ENCODE measurements around the gene RIOX2. TPM values are rescaled to one million over a fixed set of nuclear protein-coding genes. Genes with fewer than 3 reads are reported as not detected.
A peak's percentile ranks its signal among the peaks of the same experiment; 100 is the strongest.

The RIOX2 gene
- total and polyA plus RNA-seq, 2 donors (not counting 1 experiment from before 2014, with no cell fraction given): 18.5 to 23.6 TPM

- no peak for DNase-seq
- no peaks in the 10 kb centered on the region for H3K79me2 ChIP-seq (ENCODE audit: control insufficient read depth, insufficient read depth, low read length)
- peaks cover 24% of the 10 kb centered on the region for H3K4me1 Mint-ChIP-seq
- H2AFZ ChIP-seq (ENCODE audit: insufficient read depth, low read depth, low read length, poor library complexity, severe bottlenecking): no peak overlapping the region
- H3K4me1 ChIP-seq (ENCODE audit: control insufficient read depth in 2 of 2, insufficient read depth in 2 of 2, low read length in 2 of 2): peaks cover 8 to 18% of the 10 kb centered on the region in 2 donors
- H3K27ac Mint-ChIP-seq: no peak overlapping the region
- H3K9ac ChIP-seq (ENCODE audit: low read length): no peak overlapping the region
- intact Hi-C loops (cut with micrococcal nuclease): loop anchor here (5.0 kb wide), 1 partner anchor 93 kb away; no protein-coding TSS in a partner anchor
- ChIA-PET CTCF (no interaction called here), POLR2A (no interaction called here)
- no peak overlapping the region for H3K4me2 ChIP-seq (replicated peaks; ENCODE audit: low read depth, low read length, poor library complexity, severe bottlenecking)
- no CpG with 5 or more reads among the region's 2 CpGs for WGBS (ENCODE audit: insufficient coverage)
- no peak overlapping the region for H3K4me3 Mint-ChIP-seq
- no peaks in the 10 kb centered on the region for H4K20me1 ChIP-seq (ENCODE audit: control insufficient read depth, insufficient read depth, low read length, poor library complexity, severe bottlenecking)
- no peaks in the 10 kb centered on the region for H3K27me3 ChIP-seq (replicated peaks in 1 of 4; ENCODE audit: control extremely low read depth in 1 of 4, control insufficient read depth in 3 of 4, insufficient read depth in 4 of 4, low read length in 3 of 4)
- H3K9me3 ChIP-seq (ENCODE audit: control extremely low read depth in 1 of 3, control insufficient read depth in 2 of 3, insufficient read depth in 1 of 3, low read length in 2 of 3): no peaks in the 10 kb centered on the region
- no peak for TF ChIP-seq CTCF (IDR thresholded peaks at IDR 0.05)
- no peak for TF ChIP-seq EZH2 (IDR thresholded peaks at IDR 0.05; ENCODE audit: borderline replicate concordance, insufficient read depth, low read depth, low read length, poor library complexity, severe bottlenecking)
- H3K4me3 ChIP-seq (ENCODE audit: control extremely low read depth in 1 of 5, extremely low read depth in 1 of 5, insufficient read depth in 1 of 5, low read depth in 2 of 5, low read length in 4 of 5): no peak overlapping the region
- H3K36me3 ChIP-seq (replicated peaks in 1 of 2; ENCODE audit: control extremely low read depth in 1 of 2, control insufficient read depth in 1 of 2, extremely low read depth in 1 of 2, insufficient read depth in 2 of 2, low read length in 1 of 2): no peaks in the 10 kb centered on the region
- H3K9me3 Mint-ChIP-seq (ENCODE audit: insufficient read depth): no peaks in the 10 kb centered on the region
- no peak for ATAC-seq (ENCODE audit: low read depth)
- no peak overlapping the region for H3K27ac ChIP-seq (ENCODE audit: low read length in 2 of 2)
- H3K27me3 Mint-ChIP-seq: peaks cover 12% of the 10 kb centered on the region
Measured at GRCh38 chr3:98005438-98005837, 33.2 kb upstream of the RIOX2 start.

GRCh38 chr3:98004721-98005120 lies 32.5 kb upstream of the RIOX2 start:
- WGBS (ENCODE audit: insufficient coverage): no CpG with 5 or more reads among the region's 3 CpGs
- Histone ChIP-seq H3K9ac (ENCODE audit: low read length) (peak overlapping the region; percentile 2), H3K4me3 (ENCODE audit: control extremely low read depth in 1 of 5, extremely low read depth in 1 of 5, insufficient read depth in 1 of 5, low read depth in 2 of 5, low read length in 4 of 5) (no peak overlapping the region), H4K20me1 (ENCODE audit: control insufficient read depth, insufficient read depth, low read length, poor library complexity, severe bottlenecking) (no peaks in the 10 kb centered on the region), H3K4me1 (ENCODE audit: control insufficient read depth in 2 of 2, insufficient read depth in 2 of 2, low read length in 2 of 2) (peaks cover 8 to 18% of the 10 kb centered on the region in 2 donors), H3K4me2 (replicated peaks; ENCODE audit: low read depth, low read length, poor library complexity, severe bottlenecking) (peak overlapping the region; percentile 25), H3K27me3 (replicated peaks in 1 of 4; ENCODE audit: control extremely low read depth in 1 of 4, control insufficient read depth in 3 of 4, insufficient read depth in 4 of 4, low read length in 3 of 4) (no peaks in the 10 kb centered on the region), H3K79me2 (ENCODE audit: control insufficient read depth, insufficient read depth, low read length) (no peaks in the 10 kb centered on the region), H3K27ac (ENCODE audit: low read length in 2 of 2) (peak overlapping the region; percentile 8 to 66), H3K36me3 (replicated peaks in 1 of 2; ENCODE audit: control extremely low read depth in 1 of 2, control insufficient read depth in 1 of 2, extremely low read depth in 1 of 2, insufficient read depth in 2 of 2, low read length in 1 of 2) (no peaks in the 10 kb centered on the region), H3K9me3 (ENCODE audit: control extremely low read depth in 1 of 3, control insufficient read depth in 2 of 3, insufficient read depth in 1 of 3, low read length in 2 of 3) (no peaks in the 10 kb centered on the region), H2AFZ (ENCODE audit: insufficient read depth, low read depth, low read length, poor library complexity, severe bottlenecking) (peak overlapping the region; percentile 53)
- Mint-ChIP-seq H3K27me3 (peaks cover 12% of the 10 kb centered on the region), H3K4me3 (peak overlapping the region; percentile 6), H3K27ac (no peak overlapping the region), H3K9me3 (ENCODE audit: insufficient read depth) (no peaks in the 10 kb centered on the region), H3K4me1 (peaks cover 24% of the 10 kb centered on the region)
- ATAC-seq (ENCODE audit: low read depth): no peak
- no peak for DNase-seq
- TF ChIP-seq EZH2 (IDR thresholded peaks at IDR 0.05; ENCODE audit: borderline replicate concordance, insufficient read depth, low read depth, low read length, poor library complexity, severe bottlenecking) (no peak), CTCF (IDR thresholded peaks at IDR 0.05) (no peak)
- POLR2A ChIA-PET: interaction anchor here (0.5 to 0.7 kb wide), 2 partner anchors 16 to 637 kb away, joined by 3 to 5 read pairs; no protein-coding TSS in a partner anchor
- intact Hi-C loops (cut with micrococcal nuclease): loop anchor here (5.0 kb wide), 1 partner anchor 92 kb away; no protein-coding TSS in a partner anchor
- CTCF ChIA-PET: no interaction called here

All from B cell (primary cell).